Brain microvascular endothelial cell (primary cell): ENCODE measurements around the gene MFSD2B.
"Not testable (repeated sequence)": the region's sequence is repeated elsewhere in the genome, so short reads cannot be mapped to it uniquely, and the experiment has no call there.

ENCODE experiments used
- DNase-seq: peaks from one replicate; pipeline ENCODE4 v3.0.0-alpha.2; 2020
- H3K27ac ChIP-seq: fragments of 250-450 bp; sonication (Bioruptor Pico); 2 replicates; pipeline ENCODE4 v1.5.1; 2020; ENCODE audit warnings: mild to moderate bottlenecking, moderate library complexity
- H3K27me3 ChIP-seq: fragments of 250-450 bp; sonication (Bioruptor Pico); replicated peaks from 2 replicates; pipeline ENCODE4 v1.5.1; 2020; ENCODE audit warnings: mild to moderate bottlenecking
- H3K36me3 ChIP-seq: fragments of 250-450 bp; sonication (Bioruptor Pico); replicated peaks from 2 replicates; pipeline ENCODE4 v1.5.1; 2020; ENCODE audit warnings: mild to moderate bottlenecking
- H3K4me3 ChIP-seq: 2 replicates; pipeline ENCODE4 v1.5.1; 2011; ENCODE audit warnings: low read depth, mild to moderate bottlenecking, control low read depth, low read length, moderate library complexity
- CTCF ChIP-seq: IDR thresholded peaks from 2 replicates; pipeline ENCODE4 v1.5.1; 2011; ENCODE audit warnings: low read depth, mild to moderate bottlenecking, moderate library complexity, low read length, control low read depth, inconsistent platforms; ENCODE audit errors: missing control alignments
- in situ Hi-C: cut with HindIII; loops from 2 replicates; pipeline ENCODE4 v1.10.0; 2017; ENCODE audit warnings: low sequenced_read_pairs, low pct_ligation_motif_present

MFSD2B gene

GRCh38 chr2:24026233-24026632, 16.3 kb downstream of the MFSD2B start:
- no peaks in the 10 kb centered on the region for H3K27me3 ChIP-seq
- TF ChIP-seq CTCF, result no peak
- no peak overlapping the region for H3K4me3 ChIP-seq
- in situ Hi-C loops, result no loop called here
- no peak overlapping the region for H3K27ac ChIP-seq
- no peak for DNase-seq
- H3K36me3 ChIP-seq, result peaks cover 19% of the 10 kb centered on the region

- H3K4me3 ChIP-seq, result no peak overlapping the region
- H3K27ac ChIP-seq, result no peak overlapping the region
- in situ Hi-C loops, result no loop called here
- no peak for TF ChIP-seq CTCF
- H3K36me3 ChIP-seq, result peaks cover 14% of the 10 kb centered on the region
- no peaks in the 10 kb centered on the region for H3K27me3 ChIP-seq
- DNase-seq, result no peak
These were observed 29.1 kb downstream of the MFSD2B start for GRCh38 chr2:24038786-24039499.

- in situ Hi-C loops, result no loop called here
- Histone ChIP-seq H3K27ac (no peak overlapping the region), H3K36me3 (peaks cover 14% of the 10 kb centered on the region), H3K4me3 (no peak overlapping the region), H3K27me3 (no peaks in the 10 kb centered on the region)
- no peak for DNase-seq
- TF ChIP-seq CTCF, result no peak
These were observed 30.6 kb downstream of the MFSD2B start for GRCh38 chr2:24040511-24040910.

GRCh38 chr2:24043133-24043532, 33.2 kb downstream of the MFSD2B start:
- H3K27me3 ChIP-seq, DNase-seq, H3K36me3 ChIP-seq, in situ Hi-C loops, H3K4me3 ChIP-seq, H3K27ac ChIP-seq: not testable (repeated sequence)

GRCh38 chr2:24045511-24046508, 35.9 kb downstream of the MFSD2B start:
- DNase-seq, result no peak
- peak overlapping the region; percentile 83 for H3K4me3 ChIP-seq
- no peak overlapping the region for H3K27ac ChIP-seq
- H3K27me3 ChIP-seq, result no peaks in the 10 kb centered on the region
- H3K36me3 ChIP-seq, result no peaks in the 10 kb centered on the region
- in situ Hi-C loops, result no loop called here
- no peak for TF ChIP-seq CTCF

- no peak for TF ChIP-seq CTCF
- in situ Hi-C loops, result no loop called here
- no peak for DNase-seq
- Histone ChIP-seq H3K4me3 (peak overlapping the region; percentile 83), H3K27me3 (no peaks in the 10 kb centered on the region), H3K36me3 (no peaks in the 10 kb centered on the region), H3K27ac (no peak overlapping the region)
These were observed 36.7 kb downstream of the MFSD2B start for GRCh38 chr2:24046599-24046929.
